Measurements from ENCODE around the gene RALGPS1.
"Not testable (repeated sequence)": the region's sequence is repeated elsewhere in the genome, so short reads cannot be mapped to it uniquely, and the experiment has no call there.

The RALGPS1 gene

GRCh38 chr9:127162864-127163365, 248.3 kb downstream of the RALGPS1 start:
- no peak for DNase-seq

GRCh38 chr9:127163409-127163808, 248.8 kb downstream of the RALGPS1 start:
- DNase-seq: no peak

- DNase-seq: no peak
Observed at GRCh38 chr9:127165116-127165515, 250.5 kb downstream of the RALGPS1 start.

GRCh38 chr9:127166111-127166510, 251.5 kb downstream of the RALGPS1 start:
- DNase-seq: no peak

GRCh38 chr9:127166651-127167524, 252.3 kb downstream of the RALGPS1 start:
- DNase-seq: no peak

GRCh38 chr9:127167560-127168326, 253.2 kb downstream of the RALGPS1 start:
- DNase-seq: no peak

GRCh38 chr9:127168756-127169574, 254.4 kb downstream of the RALGPS1 start:
- no peak for DNase-seq

- DNase-seq: no peak
Observed at GRCh38 chr9:127169575-127169883, 254.9 kb downstream of the RALGPS1 start.

GRCh38 chr9:127170103-127170502, 255.5 kb downstream of the RALGPS1 start:
- no peak for DNase-seq

GRCh38 chr9:127170652-127171051, 256.1 kb downstream of the RALGPS1 start:
- no peak for DNase-seq

GRCh38 chr9:127171348-127171747, 256.8 kb downstream of the RALGPS1 start:
- not testable (repeated sequence) for DNase-seq

- no peak for DNase-seq
Observed at GRCh38 chr9:127172066-127172707, 257.6 kb downstream of the RALGPS1 start.

- no peak for DNase-seq
Observed at GRCh38 chr9:127173063-127173462, 258.5 kb downstream of the RALGPS1 start.

- no peak for DNase-seq
Observed at GRCh38 chr9:127174386-127175318, 260.1 kb downstream of the RALGPS1 start.

- DNase-seq: no peak
Observed at GRCh38 chr9:127175319-127175715, 260.7 kb downstream of the RALGPS1 start.

GRCh38 chr9:127175764-127176163, 261.2 kb downstream of the RALGPS1 start:
- no peak for DNase-seq

GRCh38 chr9:127176631-127177030, 262.0 kb downstream of the RALGPS1 start:
- DNase-seq: no peak

GRCh38 chr9:127177231-127177630, 262.6 kb downstream of the RALGPS1 start:
- no peak for DNase-seq

- no peak for DNase-seq
Observed at GRCh38 chr9:127177665-127178265, 263.2 kb downstream of the RALGPS1 start.

GRCh38 chr9:127178686-127179632, 264.4 kb downstream of the RALGPS1 start:
- DNase-seq: no peak

All from central memory CD4-positive, alpha-beta T cell (primary cell).